Measurements from ENCODE around the gene RFLNA. TPM values are rescaled to one million over a fixed set of nuclear protein-coding genes. Genes with fewer than 3 reads are reported as not detected.

RFLNA gene
- total RNA-seq, 1 donor from 2014 or later, result 1.0 TPM

- no peak for DNase-seq (ENCODE audit: low spot score)
- TF ChIP-seq, protein P1, sequence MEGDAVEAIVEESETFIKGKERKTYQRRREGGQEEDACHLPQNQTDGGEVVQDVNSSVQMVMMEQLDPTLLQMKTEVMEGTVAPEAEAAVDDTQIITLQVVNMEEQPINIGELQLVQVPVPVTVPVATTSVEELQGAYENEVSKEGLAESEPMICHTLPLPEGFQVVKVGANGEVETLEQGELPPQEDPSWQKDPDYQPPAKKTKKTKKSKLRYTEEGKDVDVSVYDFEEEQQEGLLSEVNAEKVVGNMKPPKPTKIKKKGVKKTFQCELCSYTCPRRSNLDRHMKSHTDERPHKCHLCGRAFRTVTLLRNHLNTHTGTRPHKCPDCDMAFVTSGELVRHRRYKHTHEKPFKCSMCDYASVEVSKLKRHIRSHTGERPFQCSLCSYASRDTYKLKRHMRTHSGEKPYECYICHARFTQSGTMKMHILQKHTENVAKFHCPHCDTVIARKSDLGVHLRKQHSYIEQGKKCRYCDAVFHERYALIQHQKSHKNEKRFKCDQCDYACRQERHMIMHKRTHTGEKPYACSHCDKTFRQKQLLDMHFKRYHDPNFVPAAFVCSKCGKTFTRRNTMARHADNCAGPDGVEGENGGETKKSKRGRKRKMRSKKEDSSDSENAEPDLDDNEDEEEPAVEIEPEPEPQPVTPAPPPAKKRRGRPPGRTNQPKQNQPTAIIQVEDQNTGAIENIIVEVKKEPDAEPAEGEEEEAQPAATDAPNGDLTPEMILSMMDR (IDR thresholded peaks at IDR 0.05), result no peak
- no peak overlapping the region for H3K4me3 Mint-ChIP-seq (ENCODE audit: unreplicated experiment)
- peak overlapping the region; percentile 69 for H3K27ac Mint-ChIP-seq (ENCODE audit: unreplicated experiment)
- no peaks in the 10 kb centered on the region for H3K27me3 Mint-ChIP-seq (ENCODE audit: low read depth)
- H3K36me3 Mint-ChIP-seq (ENCODE audit: low read depth), result peaks cover 46% of the 10 kb centered on the region
- H3K4me1 Mint-ChIP-seq (ENCODE audit: low read depth), result no peaks in the 10 kb centered on the region
- H3K9me3 Mint-ChIP-seq (ENCODE audit: low read depth), result no peaks in the 10 kb centered on the region
Observed at GRCh38 chr12:124340080-124340900, 45.4 kb downstream of the RFLNA start.

DNA sequence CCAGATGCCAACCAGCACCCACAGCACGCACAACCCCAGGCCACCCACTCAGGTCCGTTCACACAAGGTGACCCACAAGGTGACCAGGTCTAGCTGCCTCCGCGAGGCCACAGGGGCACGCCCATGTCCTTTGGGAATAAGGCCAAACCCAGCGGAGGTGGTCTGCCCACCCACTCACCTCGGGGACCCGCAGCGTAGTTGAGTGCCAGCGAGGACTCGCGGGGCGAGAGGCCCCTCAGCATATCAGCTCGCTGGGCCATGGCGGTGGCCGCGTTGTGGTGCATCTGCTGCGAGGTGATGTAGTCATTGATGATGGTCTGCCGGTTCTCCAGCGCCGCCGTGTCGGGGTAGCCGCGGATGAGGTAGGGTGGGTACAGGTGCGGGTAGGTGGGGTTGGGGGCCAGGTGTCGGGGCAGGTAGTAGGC lies 46.8 kb downstream of the RFLNA start:
- no peaks in the 10 kb centered on the region for H3K27me3 Mint-ChIP-seq (ENCODE audit: low read depth)
- H3K9me3 Mint-ChIP-seq (ENCODE audit: low read depth), result no peaks in the 10 kb centered on the region
- H3K27ac Mint-ChIP-seq (ENCODE audit: unreplicated experiment), result no peak overlapping the region
- TF ChIP-seq, protein P1 (IDR thresholded peaks at IDR 0.05), result no peak
- H3K4me3 Mint-ChIP-seq (ENCODE audit: unreplicated experiment), result no peak overlapping the region
- peaks cover 44% of the 10 kb centered on the region for H3K36me3 Mint-ChIP-seq (ENCODE audit: low read depth)
- H3K4me1 Mint-ChIP-seq (ENCODE audit: low read depth), result no peaks in the 10 kb centered on the region
- DNase-seq (ENCODE audit: low spot score), result no peak

GRCh38 chr12:124344022-124344421 lies 49.1 kb downstream of the RFLNA start:
- H3K4me3 Mint-ChIP-seq (ENCODE audit: unreplicated experiment), result no peak overlapping the region
- TF ChIP-seq, protein P1 (IDR thresholded peaks at IDR 0.05), result no peak
- peaks cover 48% of the 10 kb centered on the region for H3K36me3 Mint-ChIP-seq (ENCODE audit: low read depth)
- peak overlapping the region; percentile 49 for H3K27ac Mint-ChIP-seq (ENCODE audit: unreplicated experiment)
- DNase-seq (ENCODE audit: low spot score), result no peak
- no peaks in the 10 kb centered on the region for H3K4me1 Mint-ChIP-seq (ENCODE audit: low read depth)
- H3K27me3 Mint-ChIP-seq (ENCODE audit: low read depth), result no peaks in the 10 kb centered on the region
- H3K9me3 Mint-ChIP-seq (ENCODE audit: low read depth), result no peaks in the 10 kb centered on the region

DNA sequence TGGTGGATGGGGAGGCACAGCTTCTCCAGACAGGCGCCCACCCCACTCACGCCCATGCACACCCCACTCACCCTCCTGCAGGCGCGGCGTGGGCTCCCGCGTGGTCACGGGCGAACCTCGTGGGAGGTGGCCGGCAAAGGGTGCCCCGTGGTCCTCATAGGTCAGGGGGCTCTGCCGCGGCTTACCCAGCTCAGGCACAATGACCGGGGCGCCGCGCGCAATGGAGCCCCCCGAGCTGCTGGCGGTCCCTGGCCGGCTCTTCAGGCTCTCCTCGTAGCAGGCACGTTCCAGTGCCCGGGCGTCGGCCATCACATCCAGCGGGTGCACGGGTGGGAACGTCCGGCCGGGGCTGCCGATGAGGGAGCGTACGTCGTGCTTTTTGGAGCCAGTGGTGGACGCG lies 49.6 kb downstream of the RFLNA start:
- H3K4me1 Mint-ChIP-seq (ENCODE audit: low read depth), result no peaks in the 10 kb centered on the region
- H3K36me3 Mint-ChIP-seq (ENCODE audit: low read depth), result peaks cover 49% of the 10 kb centered on the region
- no peaks in the 10 kb centered on the region for H3K9me3 Mint-ChIP-seq (ENCODE audit: low read depth)
- no peak overlapping the region for H3K27ac Mint-ChIP-seq (ENCODE audit: unreplicated experiment)
- TF ChIP-seq, protein P1 (IDR thresholded peaks at IDR 0.05), result no peak
- no peaks in the 10 kb centered on the region for H3K27me3 Mint-ChIP-seq (ENCODE audit: low read depth)
- no peak for DNase-seq (ENCODE audit: low spot score)
- H3K4me3 Mint-ChIP-seq (ENCODE audit: unreplicated experiment), result no peak overlapping the region

- no peaks in the 10 kb centered on the region for H3K9me3 Mint-ChIP-seq (ENCODE audit: low read depth)
- peak overlapping the region; percentile 17 for H3K27ac Mint-ChIP-seq (ENCODE audit: unreplicated experiment)
Observed at GRCh38 chr12:124345795-124346194, 50.9 kb downstream of the RFLNA start.

More at GRCh38 chr12:124345795-124346194, 50.9 kb downstream of the RFLNA start:
- Mint-ChIP-seq H3K4me3 (ENCODE audit: unreplicated experiment) (no peak overlapping the region), H3K36me3 (ENCODE audit: low read depth) (peaks cover 50% of the 10 kb centered on the region), H3K4me1 (ENCODE audit: low read depth) (no peaks in the 10 kb centered on the region), H3K27me3 (ENCODE audit: low read depth) (no peaks in the 10 kb centered on the region)
- no peak for DNase-seq (ENCODE audit: low spot score)
- TF ChIP-seq, protein P1 (IDR thresholded peaks at IDR 0.05), result no peak

Data from chondrocyte (in vitro differentiated cells).